ENCODE data around the gene GMPPB. TPM values are rescaled to one million over a fixed set of nuclear protein-coding genes. Genes with fewer than 3 reads are reported as not detected.
"Not testable (repeated sequence)": the region's sequence is repeated elsewhere in the genome, so short reads cannot be mapped to it uniquely, and the experiment has no call there.

The GMPPB gene
- polyA plus RNA-seq, 3 donors from 2014 or later: 13.5 to 35.2 (median 32.5) TPM

- H3K4me3 Mint-ChIP-seq: peak within 1 kb of the TSS; percentile 95 to 97 (median 96)
- H3K36me3 Mint-ChIP-seq: no peaks in the 10 kb centered on the region
- peak; percentile 93 to 94 (median 94) for DNase-seq
- H3K27ac Mint-ChIP-seq: peak within 1 kb of the TSS; percentile 93 to 98 (median 97)
- peaks cover 8 to 17% (median 9%) of the 10 kb centered on the region in 3 donors for H3K27me3 Mint-ChIP-seq (ENCODE audit: low read depth in 3 of 3)
- peaks cover 46 to 49% of the 10 kb centered on the region in 2 donors for H3K4me1 Mint-ChIP-seq
- H3K9me3 Mint-ChIP-seq: no peaks in the 10 kb centered on the region
Observed at GRCh38 chr3:49689046-49689907, 34.5 kb downstream of the GMPPB start, which contains the start of the genes MST1 and RNF123. Gene MST1, minus strand, starts transcription at chr3:49689474. Its CDS starts 783 bp downstream, at chr3:49688691. Gene RNF123, plus strand, starts transcription at chr3:49689557. Its CDS starts 1,609 bp downstream, at chr3:49691166.

DNA sequence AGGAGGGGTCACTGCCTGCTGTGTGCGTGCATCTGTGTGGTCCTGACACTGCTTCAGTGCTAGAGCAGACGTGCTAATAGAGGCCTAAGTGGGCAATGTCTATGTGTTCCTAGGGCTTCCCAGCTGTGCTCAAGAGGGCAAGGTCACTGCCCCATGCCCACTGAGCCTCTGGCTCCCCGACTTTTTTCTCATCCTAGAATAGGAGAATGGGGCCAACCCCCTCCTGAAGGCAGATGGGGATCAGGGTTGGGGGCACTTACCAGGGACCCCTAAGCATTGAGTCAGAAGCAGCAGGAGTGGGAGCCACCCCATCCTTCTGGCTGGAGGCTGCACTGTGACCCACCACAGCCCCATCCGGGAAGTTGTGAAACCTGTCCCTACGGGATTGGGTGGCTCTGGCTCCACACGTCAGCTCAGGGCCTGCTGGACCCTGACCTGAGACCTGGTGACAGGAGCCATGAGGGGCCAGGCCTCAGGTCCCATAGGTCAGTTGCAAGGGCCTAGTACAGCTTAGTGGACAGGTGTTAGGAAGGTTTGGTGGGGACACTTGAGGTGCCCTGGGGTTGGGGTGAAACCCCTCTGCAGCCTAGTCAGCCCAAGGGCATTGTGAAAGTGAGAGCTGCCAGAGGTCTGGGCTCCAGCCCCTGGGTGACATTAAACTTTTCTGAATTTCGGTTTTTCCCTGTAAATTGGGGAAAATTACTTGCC, 35.3 kb downstream of the GMPPB start:
- H3K27me3 Mint-ChIP-seq (ENCODE audit: low read depth in 3 of 3): peaks cover 8 to 17% (median 9%) of the 10 kb centered on the region in 3 donors
- H3K36me3 Mint-ChIP-seq, DNase-seq, H3K9me3 Mint-ChIP-seq: not testable (repeated sequence)
- H3K4me1 Mint-ChIP-seq: peaks cover 38 to 47% of the 10 kb centered on the region in 2 donors
- H3K27ac Mint-ChIP-seq: peak overlapping the region; percentile 93 to 98 (median 97)
- H3K4me3 Mint-ChIP-seq: peak overlapping the region; percentile 95 to 97 (median 96)

DNA sequence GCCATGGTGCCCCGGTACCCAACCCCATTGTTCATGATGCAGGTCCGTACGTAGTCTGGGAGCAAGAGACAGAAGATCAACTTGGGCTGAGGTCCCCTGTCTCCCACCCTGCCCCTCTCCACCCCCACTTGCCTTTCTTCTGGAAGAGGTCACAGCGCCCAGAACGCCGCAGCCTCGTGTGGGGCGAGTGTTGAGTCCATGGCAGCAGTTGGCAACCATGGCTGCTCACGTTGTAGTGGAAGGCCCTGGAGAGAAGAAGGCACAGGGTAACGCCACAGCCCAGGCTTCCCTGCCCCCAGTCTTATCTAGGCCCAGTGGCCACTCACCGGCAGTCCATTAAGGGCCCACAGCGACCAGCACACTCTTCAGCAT, 36.3 kb downstream of the GMPPB start:
- Mint-ChIP-seq H3K4me1 (peaks cover 34 to 43% of the 10 kb centered on the region in 2 donors), H3K27ac (peak overlapping the region in 2 of 6 donors; percentile 7 to 58), H3K4me3 (peak overlapping the region in 4 of 5 donors; percentile 27 to 55 (median 34)), H3K27me3 (ENCODE audit: low read depth in 3 of 3) (peaks cover 8 to 15% (median 9%) of the 10 kb centered on the region in 3 donors)
- H3K36me3 Mint-ChIP-seq, H3K9me3 Mint-ChIP-seq, DNase-seq: not testable (repeated sequence)

- H3K4me3 Mint-ChIP-seq: peak overlapping the region in 4 of 5 donors; percentile 27 to 55 (median 34)
- H3K27ac Mint-ChIP-seq: peak overlapping the region in 2 of 6 donors; percentile 7 to 58
- peak in 2 of 3 donors; percentile 18 to 26 for DNase-seq
Observed at GRCh38 chr3:49686769-49687423, 36.9 kb downstream of the GMPPB start.

DNA sequence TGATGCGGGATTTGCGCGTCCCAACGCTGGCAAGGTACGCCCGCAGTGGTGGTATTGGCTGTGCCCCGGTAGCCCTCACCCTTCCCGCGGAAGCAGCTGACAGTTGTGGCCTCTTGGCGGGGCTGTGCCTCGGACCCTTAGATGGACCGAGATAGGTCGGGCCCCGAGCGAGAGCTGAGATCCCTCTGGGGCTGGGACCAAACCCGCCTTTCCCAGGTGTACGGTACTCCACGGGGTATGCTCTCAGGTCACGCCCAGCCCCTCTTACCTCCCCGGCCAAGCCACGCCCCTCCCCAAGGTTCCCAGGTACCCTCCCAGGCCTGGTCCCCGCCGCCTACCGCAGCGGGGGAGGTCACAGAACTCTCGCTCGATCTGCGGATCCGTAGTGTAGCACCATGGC, 37.4 kb downstream of the GMPPB start:
- H3K9me3 Mint-ChIP-seq, H3K36me3 Mint-ChIP-seq, H3K27ac Mint-ChIP-seq: not testable (repeated sequence)
- peaks cover 31 to 40% of the 10 kb centered on the region in 2 donors for H3K4me1 Mint-ChIP-seq
- H3K27me3 Mint-ChIP-seq (ENCODE audit: low read depth in 3 of 3): peaks cover 8 to 14% (median 9%) of the 10 kb centered on the region in 3 donors
- H3K4me3 Mint-ChIP-seq: peak overlapping the region; percentile 33 to 69 (median 60)
- DNase-seq: peak in 1 of 3 donors; percentile 17

More at GRCh38 chr3:49686769-49687423, 36.9 kb downstream of the GMPPB start:
- H3K9me3 Mint-ChIP-seq, H3K36me3 Mint-ChIP-seq: not testable (repeated sequence)
- peaks cover 8 to 14% (median 9%) of the 10 kb centered on the region in 3 donors for H3K27me3 Mint-ChIP-seq (ENCODE audit: low read depth in 3 of 3)
- H3K4me1 Mint-ChIP-seq: peaks cover 32 to 43% of the 10 kb centered on the region in 2 donors

DNA sequence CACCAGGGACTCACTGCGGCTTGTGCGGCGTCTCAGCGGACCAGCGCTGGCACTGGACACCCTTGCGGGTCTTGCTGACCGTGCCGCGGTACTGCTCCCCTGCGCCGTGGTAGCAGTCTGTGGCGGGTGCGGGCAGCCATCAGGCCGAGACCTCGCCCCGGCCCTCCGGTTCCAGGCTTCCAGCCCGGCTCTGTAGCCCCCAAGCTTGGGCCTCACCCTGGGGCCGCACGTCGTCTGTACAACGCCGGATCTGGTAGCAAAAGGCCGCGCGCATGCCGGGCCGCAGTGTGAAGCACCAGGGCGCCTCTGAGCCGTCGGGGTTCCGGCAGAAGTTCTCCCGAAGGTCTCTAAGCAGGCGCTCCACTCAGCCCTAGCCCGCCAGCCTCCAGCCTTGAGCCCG, 37.9 kb downstream of the GMPPB start:
- peaks cover 8 to 14% (median 9%) of the 10 kb centered on the region in 3 donors for H3K27me3 Mint-ChIP-seq (ENCODE audit: low read depth in 3 of 3)
- DNase-seq, H3K27ac Mint-ChIP-seq, H3K36me3 Mint-ChIP-seq, H3K9me3 Mint-ChIP-seq: not testable (repeated sequence)
- H3K4me1 Mint-ChIP-seq: peaks cover 26 to 35% of the 10 kb centered on the region in 2 donors
- peak overlapping the region in 1 of 5 donors; percentile 69 for H3K4me3 Mint-ChIP-seq

GRCh38 chr3:49685103-49685502, 38.6 kb downstream of the GMPPB start:
- H3K4me3 Mint-ChIP-seq, H3K9me3 Mint-ChIP-seq, DNase-seq, H3K36me3 Mint-ChIP-seq: not testable (repeated sequence)
- Mint-ChIP-seq H3K27ac (peak overlapping the region in 1 of 6 donors; percentile 26), H3K4me1 (peaks cover 19 to 29% of the 10 kb centered on the region in 2 donors), H3K27me3 (ENCODE audit: low read depth in 3 of 3) (peaks cover 8 to 14% (median 9%) of the 10 kb centered on the region in 3 donors)

DNA sequence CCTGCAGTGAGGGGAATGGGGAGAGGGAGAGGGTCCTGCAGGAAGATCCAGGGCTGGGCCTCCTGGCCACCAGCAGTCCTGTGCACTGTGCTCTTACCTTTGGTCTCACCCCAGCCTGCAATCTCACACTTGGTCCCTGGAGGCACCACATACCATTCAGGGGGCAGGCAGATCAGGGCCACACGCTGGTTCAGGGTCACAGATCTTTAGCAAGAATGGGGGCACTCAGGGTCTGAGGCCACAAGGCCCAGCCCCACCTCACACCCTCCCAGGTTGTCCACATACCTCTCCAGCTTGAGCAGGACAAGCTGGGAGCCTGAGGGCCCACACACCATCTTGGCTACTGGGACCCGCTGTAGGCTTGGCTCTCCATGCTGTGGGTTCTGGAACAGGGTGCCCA, 39.3 kb downstream of the GMPPB start:
- not testable (repeated sequence) for H3K9me3 Mint-ChIP-seq, H3K4me3 Mint-ChIP-seq, H3K27ac Mint-ChIP-seq, DNase-seq
- Mint-ChIP-seq H3K27me3 (ENCODE audit: low read depth in 3 of 3) (peaks cover 6 to 12% (median 8%) of the 10 kb centered on the region in 3 donors), H3K4me1 (peaks cover 13 to 27% of the 10 kb centered on the region in 2 donors), H3K36me3 (peaks cover 5 to 14% (median 11%) of the 10 kb centered on the region in 3 donors)

DNA sequence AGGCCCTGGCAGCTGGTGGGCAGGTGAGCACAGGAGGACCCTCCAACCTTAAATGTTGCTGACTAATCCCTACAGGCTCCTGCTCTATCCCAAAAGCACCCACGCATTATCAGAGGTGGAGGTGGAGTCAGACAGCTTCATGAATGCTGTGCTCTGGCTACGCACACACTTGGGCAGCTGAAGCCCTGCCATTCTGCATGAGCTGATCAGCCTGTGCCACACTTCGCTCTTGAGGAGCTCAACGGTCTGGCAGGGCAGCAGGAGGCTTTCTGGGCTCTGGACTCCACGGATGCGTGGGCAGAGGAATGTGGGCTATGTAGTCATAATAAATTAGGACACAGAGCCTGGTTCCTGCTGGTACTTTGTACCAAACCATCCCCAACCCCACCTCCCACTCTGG, 40.6 kb downstream of the GMPPB start:
- Mint-ChIP-seq H3K27me3 (ENCODE audit: low read depth in 3 of 3) (peaks cover 0 to 3% (median 2%) of the 10 kb centered on the region in 3 donors), H3K4me1 (peaks cover 0 to 16% of the 10 kb centered on the region in 2 donors), H3K9me3 (no peaks in the 10 kb centered on the region), H3K36me3 (peaks cover 7 to 17% (median 13%) of the 10 kb centered on the region in 3 donors), H3K27ac (no peak overlapping the region), H3K4me3 (no peak overlapping the region)
- DNase-seq: no peak

DNA sequence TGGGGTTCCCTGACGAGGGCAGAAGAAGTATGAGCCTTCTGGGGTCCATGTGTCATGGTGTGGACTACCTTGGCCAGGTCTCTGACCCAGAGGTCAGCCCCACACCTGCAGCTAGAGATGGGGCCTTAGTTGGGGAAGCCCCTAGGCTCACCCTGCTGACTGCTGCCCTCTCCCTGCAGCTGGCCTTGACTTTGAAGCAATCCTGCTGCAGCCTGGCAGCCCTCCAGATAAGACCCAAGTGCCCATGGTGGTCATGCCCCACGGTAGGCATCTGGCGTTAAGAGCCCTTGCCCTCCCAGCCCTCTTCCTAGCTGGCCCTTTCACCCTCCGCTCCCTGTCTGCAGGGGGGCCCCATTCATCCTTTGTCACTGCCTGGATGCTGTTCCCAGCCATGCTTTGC, 42.2 kb downstream of the GMPPB start:
- H3K36me3 Mint-ChIP-seq: peaks cover 9 to 19% (median 15%) of the 10 kb centered on the region in 3 donors

DNA sequence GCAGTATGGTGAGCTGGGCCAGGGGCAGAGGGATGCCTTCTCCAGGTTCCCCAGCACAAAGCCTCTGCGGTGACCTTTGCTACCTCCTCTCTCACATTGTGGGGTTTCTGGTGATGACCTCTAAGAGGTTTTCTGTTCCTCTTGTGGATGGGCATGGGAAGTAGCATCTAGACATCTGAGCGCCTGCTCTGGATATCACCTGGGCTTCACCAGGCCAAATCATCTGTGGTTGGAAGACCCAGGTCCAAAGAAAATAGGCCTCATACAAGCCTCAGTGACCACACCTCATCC, 42.6 kb downstream of the GMPPB start:
- Mint-ChIP-seq H3K9me3 (no peaks in the 10 kb centered on the region), H3K4me3 (no peak overlapping the region), H3K4me1 (peaks cover 1 to 10% of the 10 kb centered on the region in 2 donors), H3K36me3 (peaks cover 9 to 19% (median 15%) of the 10 kb centered on the region in 3 donors), H3K27ac (no peak overlapping the region), H3K27me3 (ENCODE audit: low read depth in 3 of 3) (peaks cover 0 to 3% (median 0%) of the 10 kb centered on the region in 3 donors)
- no peak for DNase-seq

More for the DNA sequence above, 42.2 kb downstream of the GMPPB start:
- Mint-ChIP-seq H3K27me3 (ENCODE audit: low read depth in 3 of 3) (peaks cover 0 to 3% (median 0%) of the 10 kb centered on the region in 3 donors), H3K4me3 (no peak overlapping the region), H3K27ac (no peak overlapping the region), H3K9me3 (no peaks in the 10 kb centered on the region), H3K4me1 (peaks cover 0 to 10% of the 10 kb centered on the region in 2 donors)
- no peak for DNase-seq

DNA sequence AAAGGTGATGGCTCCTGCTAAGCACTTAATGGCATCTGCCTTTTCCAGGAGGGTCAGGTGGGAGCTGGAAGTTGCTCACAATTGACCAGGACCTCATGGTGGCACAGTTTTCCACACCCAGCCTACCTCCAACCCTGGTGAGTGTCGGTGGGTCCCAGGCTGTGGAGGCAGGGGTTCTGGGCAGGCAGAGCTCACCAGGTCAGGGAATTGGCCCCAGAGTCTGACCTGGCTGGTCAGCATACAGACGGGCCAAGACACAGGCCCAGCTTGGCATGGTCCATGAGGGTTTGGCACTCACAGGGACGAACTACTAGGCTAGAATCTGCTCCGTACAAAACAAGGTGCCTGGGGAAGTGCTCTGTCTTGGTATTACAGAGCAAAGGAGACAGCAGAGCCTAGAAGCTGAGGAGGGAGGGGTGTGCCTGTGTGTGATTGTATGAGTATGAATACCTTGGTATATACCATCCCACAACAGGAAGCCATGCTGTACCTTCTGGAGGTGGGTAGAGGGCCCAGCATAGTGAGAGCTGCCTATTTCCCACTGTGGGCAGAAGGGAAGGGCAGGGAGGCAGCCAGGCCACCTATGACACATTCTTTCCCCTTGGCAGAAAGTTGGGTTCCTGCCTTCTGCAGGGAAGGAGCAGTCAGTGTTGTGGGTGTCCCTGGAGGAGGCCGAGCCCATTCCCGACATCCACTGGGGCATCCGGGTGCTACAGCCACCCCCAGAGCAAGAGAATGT, 43.1 kb downstream of the GMPPB start:
- Mint-ChIP-seq H3K27me3 (ENCODE audit: low read depth in 3 of 3) (peaks cover 0 to 3% (median 0%) of the 10 kb centered on the region in 3 donors), H3K36me3 (peaks cover 9 to 19% (median 15%) of the 10 kb centered on the region in 3 donors), H3K9me3 (no peaks in the 10 kb centered on the region), H3K27ac (no peak overlapping the region), H3K4me1 (peaks cover 7 to 13% of the 10 kb centered on the region in 2 donors), H3K4me3 (no peak overlapping the region)
- no peak for DNase-seq

DNA sequence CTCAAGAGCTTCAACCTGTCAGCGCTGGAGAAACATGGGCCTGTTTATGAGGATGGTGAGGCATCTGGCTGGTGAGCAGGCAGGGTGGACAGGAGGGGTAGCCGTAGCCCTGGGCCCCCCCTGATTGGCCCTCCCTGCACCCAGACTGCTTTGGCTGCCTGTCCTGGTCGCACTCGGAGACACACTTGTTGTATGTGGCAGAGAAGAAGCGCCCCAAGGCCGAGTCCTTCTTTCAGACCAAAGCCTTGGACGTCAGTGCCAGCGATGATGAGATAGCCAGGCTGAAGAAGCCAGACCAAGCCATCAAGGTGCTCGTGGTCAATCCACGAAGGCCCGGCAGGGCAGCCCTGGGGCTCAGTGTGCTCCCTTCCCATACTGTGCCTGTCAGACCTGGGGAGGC, 47.8 kb downstream of the GMPPB start:
- peaks cover 32 to 37% of the 10 kb centered on the region in 2 donors for H3K4me1 Mint-ChIP-seq
- peak overlapping the region in 3 of 5 donors; percentile 15 to 96 (median 44) for H3K4me3 Mint-ChIP-seq
- H3K36me3 Mint-ChIP-seq: peaks cover 4 to 15% (median 10%) of the 10 kb centered on the region in 3 donors
- H3K27ac Mint-ChIP-seq: no peak overlapping the region
- DNase-seq: no peak
- peaks cover 0 to 7% (median 7%) of the 10 kb centered on the region in 3 donors for H3K27me3 Mint-ChIP-seq (ENCODE audit: low read depth in 3 of 3)
- H3K9me3 Mint-ChIP-seq: no peaks in the 10 kb centered on the region
